Erythroblast (primary cell): ENCODE data around the gene CACNA2D1.

ENCODE experiments used
- GATA1 ChIP-seq: IDR thresholded peaks from 2 replicates; pipeline ENCODE4 v1.6.1; 2011; ENCODE audit warnings: low read depth, mild to moderate bottlenecking, control low read depth, low read length, moderate library complexity
- POLR2A ChIP-seq: IDR thresholded peaks from 2 replicates; pipeline ENCODE4 v1.6.1; 2011; ENCODE audit warnings: mild to moderate bottlenecking, low read length

DNA sequence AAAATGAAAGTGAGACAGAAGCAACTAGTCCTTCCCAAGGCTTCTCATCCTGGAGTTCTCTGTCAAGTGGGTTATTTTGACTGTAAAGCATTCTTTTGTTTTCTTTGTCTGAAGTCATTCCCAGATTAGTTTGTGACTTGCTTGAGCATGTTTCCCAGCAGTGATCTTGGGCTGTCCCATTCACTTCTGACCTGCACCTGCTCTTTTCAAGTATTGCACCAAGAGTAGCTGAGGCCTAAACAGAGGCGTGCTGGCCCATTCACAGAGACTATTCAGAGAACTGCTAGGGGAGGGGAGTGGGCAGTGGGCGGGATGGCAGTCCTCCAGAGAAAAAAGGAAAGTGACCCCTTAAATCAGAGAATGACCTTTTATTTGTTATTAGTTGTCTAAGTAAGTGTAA, 61.3 kb downstream of the CACNA2D1 start:
- TF ChIP-seq POLR2A (no peak), GATA1 (no peak)
